ENCODE measurements around the gene OTUD7B.
"Not testable (repeated sequence)": the region's sequence is repeated elsewhere in the genome, so short reads cannot be mapped to it uniquely, and the experiment has no call there.

OTUD7B gene

DNA sequence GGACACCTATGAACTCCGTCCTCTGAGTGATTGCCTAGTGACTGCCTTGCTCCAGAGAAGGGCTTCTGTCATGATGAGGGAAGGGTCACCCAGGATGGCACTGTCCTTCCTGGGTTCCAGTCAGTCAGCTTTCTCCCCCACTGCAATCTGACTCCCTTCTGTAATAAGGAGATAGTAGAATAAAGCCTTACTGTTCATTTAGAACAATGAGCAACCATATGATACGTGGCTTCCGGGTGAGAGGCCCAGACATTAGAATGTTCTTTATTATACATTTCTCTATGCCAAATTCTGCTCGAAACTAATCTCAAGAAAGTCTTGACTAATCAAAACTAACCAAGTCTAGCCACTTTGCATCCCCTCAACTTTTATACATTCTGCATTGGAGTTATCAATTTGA is 65.3 kb downstream of the OTUD7B start:
- Histone ChIP-seq H3K4me3 (replicated peaks; ENCODE audit: low read depth, low read length) (no peak overlapping the region), H3K36me3 (ENCODE audit: control insufficient read depth, insufficient read depth, low read length) (peaks cover 15% of the 10 kb centered on the region), H3K27me3 (replicated peaks; ENCODE audit: control insufficient read depth, insufficient read depth, low read length) (no peaks in the 10 kb centered on the region)
- no peak for DNase-seq (ENCODE audit: extremely low read depth, insufficient read length)
- TF ChIP-seq, protein P1, sequence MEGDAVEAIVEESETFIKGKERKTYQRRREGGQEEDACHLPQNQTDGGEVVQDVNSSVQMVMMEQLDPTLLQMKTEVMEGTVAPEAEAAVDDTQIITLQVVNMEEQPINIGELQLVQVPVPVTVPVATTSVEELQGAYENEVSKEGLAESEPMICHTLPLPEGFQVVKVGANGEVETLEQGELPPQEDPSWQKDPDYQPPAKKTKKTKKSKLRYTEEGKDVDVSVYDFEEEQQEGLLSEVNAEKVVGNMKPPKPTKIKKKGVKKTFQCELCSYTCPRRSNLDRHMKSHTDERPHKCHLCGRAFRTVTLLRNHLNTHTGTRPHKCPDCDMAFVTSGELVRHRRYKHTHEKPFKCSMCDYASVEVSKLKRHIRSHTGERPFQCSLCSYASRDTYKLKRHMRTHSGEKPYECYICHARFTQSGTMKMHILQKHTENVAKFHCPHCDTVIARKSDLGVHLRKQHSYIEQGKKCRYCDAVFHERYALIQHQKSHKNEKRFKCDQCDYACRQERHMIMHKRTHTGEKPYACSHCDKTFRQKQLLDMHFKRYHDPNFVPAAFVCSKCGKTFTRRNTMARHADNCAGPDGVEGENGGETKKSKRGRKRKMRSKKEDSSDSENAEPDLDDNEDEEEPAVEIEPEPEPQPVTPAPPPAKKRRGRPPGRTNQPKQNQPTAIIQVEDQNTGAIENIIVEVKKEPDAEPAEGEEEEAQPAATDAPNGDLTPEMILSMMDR (IDR thresholded peaks at IDR 0.05; ENCODE audit: insufficient read depth, low read length, poor library complexity, severe bottlenecking) = no peak

DNA sequence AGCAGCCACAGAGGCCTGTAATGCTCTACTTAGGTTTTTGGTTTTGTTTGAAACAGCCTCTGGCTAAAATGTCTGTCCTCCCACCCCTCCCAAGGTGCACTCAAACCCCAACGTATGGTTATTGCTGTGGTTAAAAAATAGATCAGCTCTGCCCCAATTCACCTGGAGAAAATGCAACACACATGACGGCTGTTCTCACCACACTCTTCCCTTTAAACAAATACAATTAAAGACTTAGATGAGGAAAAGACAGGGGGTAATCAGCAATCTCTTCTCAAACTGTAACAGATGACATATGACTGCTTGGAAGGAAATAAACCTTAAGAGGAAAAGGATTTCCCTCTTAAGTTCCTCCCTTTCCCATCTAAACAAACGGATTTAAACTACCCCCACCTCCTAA is 67.6 kb downstream of the OTUD7B start:
- no peak for DNase-seq (ENCODE audit: extremely low read depth, insufficient read length)
- Histone ChIP-seq H3K36me3 (ENCODE audit: control insufficient read depth, insufficient read depth, low read length) (peaks cover 9% of the 10 kb centered on the region), H3K27me3 (replicated peaks; ENCODE audit: control insufficient read depth, insufficient read depth, low read length) (no peaks in the 10 kb centered on the region), H3K4me3 (replicated peaks; ENCODE audit: low read depth, low read length) (no peak overlapping the region)
- TF ChIP-seq, protein P1 (IDR thresholded peaks at IDR 0.05; ENCODE audit: insufficient read depth, low read length, poor library complexity, severe bottlenecking) = no peak

- Histone ChIP-seq H3K4me3 (replicated peaks; ENCODE audit: low read depth, low read length) (no peak overlapping the region), H3K36me3 (ENCODE audit: control insufficient read depth, insufficient read depth, low read length) (peaks cover 9% of the 10 kb centered on the region), H3K27me3 (replicated peaks; ENCODE audit: control insufficient read depth, insufficient read depth, low read length) (no peaks in the 10 kb centered on the region)
- no peak for DNase-seq (ENCODE audit: extremely low read depth, insufficient read length)
- TF ChIP-seq, protein P1 (IDR thresholded peaks at IDR 0.05; ENCODE audit: insufficient read depth, low read length, poor library complexity, severe bottlenecking) = no peak
Observed at GRCh38 chr1:149942207-149942606, 68.3 kb downstream of the OTUD7B start.

DNA sequence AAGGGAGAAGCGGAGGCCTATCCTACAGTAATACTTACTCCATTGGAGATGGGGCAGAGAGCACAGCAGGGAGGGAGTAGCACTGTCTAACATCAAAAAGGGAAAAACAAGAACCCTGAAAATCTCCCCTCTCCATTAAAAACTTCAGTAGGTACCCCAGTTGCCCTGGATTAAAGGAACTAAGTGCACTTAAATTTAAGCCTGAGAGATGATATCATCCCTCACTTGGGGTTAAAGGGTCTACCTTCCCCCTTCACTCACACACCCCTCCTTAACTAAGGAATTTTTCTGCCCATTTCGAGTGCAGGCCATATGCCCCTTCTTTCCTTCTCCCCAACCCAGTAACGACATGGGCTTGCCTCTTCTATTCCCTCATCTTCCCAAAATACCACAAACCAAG is 70.1 kb downstream of the OTUD7B start:
- Histone ChIP-seq H3K4me3 (replicated peaks; ENCODE audit: low read depth, low read length) (no peak overlapping the region), H3K27me3 (replicated peaks; ENCODE audit: control insufficient read depth, insufficient read depth, low read length) (no peaks in the 10 kb centered on the region), H3K36me3 (ENCODE audit: control insufficient read depth, insufficient read depth, low read length) (peaks cover 9% of the 10 kb centered on the region)
- DNase-seq (ENCODE audit: extremely low read depth, insufficient read length) = no peak
- TF ChIP-seq, protein P1 (IDR thresholded peaks at IDR 0.05; ENCODE audit: insufficient read depth, low read length, poor library complexity, severe bottlenecking) = no peak

- not testable (repeated sequence) for H3K4me3 ChIP-seq (replicated peaks; ENCODE audit: low read depth, low read length)
Observed at GRCh38 chr1:149938668-149939003, 71.9 kb downstream of the OTUD7B start.

GRCh38 chr1:149937759-149938158 is 72.8 kb downstream of the OTUD7B start:
- no peak for DNase-seq (ENCODE audit: extremely low read depth, insufficient read length)
- Histone ChIP-seq H3K36me3 (ENCODE audit: control insufficient read depth, insufficient read depth, low read length) (no peaks in the 10 kb centered on the region), H3K4me3 (replicated peaks; ENCODE audit: low read depth, low read length) (no peak overlapping the region; the same call in 1 of the 2 replicates), H3K27me3 (replicated peaks; ENCODE audit: control insufficient read depth, insufficient read depth, low read length) (no peaks in the 10 kb centered on the region)
- TF ChIP-seq, protein P1 (IDR thresholded peaks at IDR 0.05; ENCODE audit: insufficient read depth, low read length, poor library complexity, severe bottlenecking) = no peak

More at GRCh38 chr1:149938668-149939003, 71.9 kb downstream of the OTUD7B start:
- not testable (repeated sequence) for DNase-seq (ENCODE audit: extremely low read depth, insufficient read length); H3K36me3 ChIP-seq (ENCODE audit: control insufficient read depth, insufficient read depth, low read length); H3K27me3 ChIP-seq (replicated peaks; ENCODE audit: control insufficient read depth, insufficient read depth, low read length)

Measured in GM06990 (cell line).